ENCODE data around the gene INVS.
"Not testable (repeated sequence)": the region's sequence is repeated elsewhere in the genome, so short reads cannot be mapped to it uniquely, and the experiment has no call there.

INVS gene, protein sequence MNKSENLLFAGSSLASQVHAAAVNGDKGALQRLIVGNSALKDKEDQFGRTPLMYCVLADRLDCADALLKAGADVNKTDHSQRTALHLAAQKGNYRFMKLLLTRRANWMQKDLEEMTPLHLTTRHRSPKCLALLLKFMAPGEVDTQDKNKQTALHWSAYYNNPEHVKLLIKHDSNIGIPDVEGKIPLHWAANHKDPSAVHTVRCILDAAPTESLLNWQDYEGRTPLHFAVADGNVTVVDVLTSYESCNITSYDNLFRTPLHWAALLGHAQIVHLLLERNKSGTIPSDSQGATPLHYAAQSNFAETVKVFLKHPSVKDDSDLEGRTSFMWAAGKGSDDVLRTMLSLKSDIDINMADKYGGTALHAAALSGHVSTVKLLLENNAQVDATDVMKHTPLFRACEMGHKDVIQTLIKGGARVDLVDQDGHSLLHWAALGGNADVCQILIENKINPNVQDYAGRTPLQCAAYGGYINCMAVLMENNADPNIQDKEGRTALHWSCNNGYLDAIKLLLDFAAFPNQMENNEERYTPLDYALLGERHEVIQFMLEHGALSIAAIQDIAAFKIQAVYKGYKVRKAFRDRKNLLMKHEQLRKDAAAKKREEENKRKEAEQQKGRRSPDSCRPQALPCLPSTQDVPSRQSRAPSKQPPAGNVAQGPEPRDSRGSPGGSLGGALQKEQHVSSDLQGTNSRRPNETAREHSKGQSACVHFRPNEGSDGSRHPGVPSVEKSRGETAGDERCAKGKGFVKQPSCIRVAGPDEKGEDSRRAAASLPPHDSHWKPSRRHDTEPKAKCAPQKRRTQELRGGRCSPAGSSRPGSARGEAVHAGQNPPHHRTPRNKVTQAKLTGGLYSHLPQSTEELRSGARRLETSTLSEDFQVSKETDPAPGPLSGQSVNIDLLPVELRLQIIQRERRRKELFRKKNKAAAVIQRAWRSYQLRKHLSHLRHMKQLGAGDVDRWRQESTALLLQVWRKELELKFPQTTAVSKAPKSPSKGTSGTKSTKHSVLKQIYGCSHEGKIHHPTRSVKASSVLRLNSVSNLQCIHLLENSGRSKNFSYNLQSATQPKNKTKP

DNA sequence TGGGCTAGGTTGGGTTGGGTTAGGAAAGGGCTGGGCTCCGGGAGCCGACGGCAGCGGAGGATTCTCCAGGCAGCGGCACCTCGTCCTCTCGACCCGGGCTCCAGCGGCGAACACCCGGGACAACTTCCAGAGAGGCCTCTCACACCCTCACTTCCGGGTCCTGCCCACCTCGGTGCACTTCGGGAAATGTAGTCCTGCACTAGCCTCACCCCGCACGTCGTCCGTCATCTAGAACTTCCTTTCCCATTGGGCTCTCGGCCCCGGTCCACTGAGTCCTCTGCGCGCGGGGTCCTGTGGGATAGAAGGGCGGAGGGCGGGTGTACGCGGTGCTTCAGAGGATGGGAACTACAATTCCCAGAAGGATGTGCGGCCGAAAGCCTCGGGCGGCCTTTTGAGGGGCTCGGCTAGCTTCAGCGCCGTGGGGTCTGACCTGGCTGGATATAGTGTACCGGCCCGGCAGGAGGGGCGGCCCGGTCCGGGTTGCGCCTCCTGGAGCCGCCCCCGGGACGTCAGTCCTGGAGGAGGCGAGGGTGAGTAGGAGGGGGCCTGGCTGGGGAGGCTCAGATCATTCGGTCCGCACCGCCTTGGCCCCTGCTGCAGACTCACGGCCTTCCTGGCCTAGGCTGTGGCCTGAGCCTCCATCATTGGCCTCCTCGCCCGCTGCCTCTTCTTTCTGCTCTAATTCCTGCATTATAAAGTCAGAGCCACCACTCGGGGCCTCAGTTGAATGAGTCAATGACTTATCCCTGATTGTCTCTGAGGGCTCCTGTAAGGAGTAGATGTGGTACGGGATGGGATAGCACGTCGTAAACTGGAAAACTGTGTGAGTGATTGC is at the start of gene INVS, which contains the start of gene ERP44:
Gene INVS (plus strand): TSS at position 357 of the 835 bp plus-strand sequence. CDS start 5,279 bp downstream, outside the sequence.
Gene ERP44 (minus strand): TSS at position 114 of the 835 bp plus-strand sequence. CDS start 160 bp downstream, outside the sequence.
- TF ChIP-seq GATA1 (IDR thresholded peaks at IDR 0.05; ENCODE audit: low read depth, low read length), result no peak
- TF ChIP-seq POLR2A (IDR thresholded peaks at IDR 0.05; ENCODE audit: low read length), result peak; percentile 92

DNA sequence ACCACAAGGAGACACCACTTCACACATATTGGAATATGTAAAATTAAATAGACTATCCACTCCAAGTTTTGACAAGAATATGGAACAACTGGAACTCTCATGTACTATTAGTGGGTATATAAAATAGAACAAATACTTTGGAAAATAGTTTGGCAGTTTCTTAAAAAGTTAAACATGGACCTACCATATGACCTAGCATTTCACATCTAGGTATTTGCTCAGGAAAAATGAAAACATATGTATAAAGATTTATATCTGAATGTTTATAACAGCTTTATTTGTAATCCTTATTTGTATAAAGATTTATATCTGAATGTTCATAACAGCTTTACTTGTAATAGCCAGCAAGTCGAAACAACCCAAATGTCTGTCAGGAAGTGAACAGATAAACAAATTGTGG is 49.5 kb upstream of the INVS start:
- TF ChIP-seq GATA1 (IDR thresholded peaks at IDR 0.05; ENCODE audit: low read depth, low read length) (no peak), POLR2A (IDR thresholded peaks at IDR 0.05; ENCODE audit: low read length) (no peak)
- no peak for DNase-seq

More for the DNA sequence above, at the start of gene INVS, which contains the start of gene ERP44:
- peak; percentile 98 to 99 for DNase-seq

DNA sequence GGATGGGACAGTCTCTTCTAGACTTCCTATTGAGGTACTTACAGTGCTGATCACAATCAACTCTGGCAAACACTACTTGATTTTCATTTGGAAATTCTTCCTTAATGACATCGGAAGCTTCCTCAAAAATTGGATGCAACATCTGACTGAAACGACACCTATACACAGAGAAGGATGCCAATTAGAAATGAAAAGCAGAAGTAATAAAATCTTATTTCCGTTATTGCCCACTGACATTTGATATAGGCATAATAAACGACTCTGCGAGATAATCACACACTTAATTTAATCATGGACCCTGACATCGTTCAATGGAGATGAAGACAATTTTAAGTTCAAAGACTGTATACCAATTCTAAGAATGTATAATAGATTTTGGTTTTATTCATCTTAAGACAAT is 46.7 kb upstream of the INVS start:
- TF ChIP-seq GATA1 (IDR thresholded peaks at IDR 0.05; ENCODE audit: low read depth, low read length), result no peak
- no peak for TF ChIP-seq POLR2A (IDR thresholded peaks at IDR 0.05; ENCODE audit: low read length)
- DNase-seq, result no peak

DNA sequence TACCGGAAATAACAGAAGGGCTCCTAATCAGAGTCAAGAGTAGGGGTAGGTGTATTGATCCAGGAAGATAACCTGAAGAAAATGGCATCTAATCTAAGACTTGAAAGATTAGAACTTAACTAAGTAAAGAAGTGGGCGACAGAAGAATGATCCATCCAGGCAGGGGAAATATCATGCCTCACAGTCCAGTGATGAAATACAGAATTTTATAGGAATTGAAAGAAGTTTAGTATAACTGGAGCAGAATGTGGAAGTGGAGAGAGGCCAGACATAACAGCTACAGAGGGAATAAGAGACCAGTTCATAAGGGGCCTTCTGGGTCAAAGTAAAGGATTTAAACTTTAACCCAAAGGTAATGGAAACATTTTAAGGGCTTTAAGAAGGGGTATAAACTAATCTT is 42.5 kb upstream of the INVS start:
- TF ChIP-seq POLR2A (IDR thresholded peaks at IDR 0.05; ENCODE audit: low read length) (no peak), GATA1 (IDR thresholded peaks at IDR 0.05; ENCODE audit: low read depth, low read length) (no peak)

DNA sequence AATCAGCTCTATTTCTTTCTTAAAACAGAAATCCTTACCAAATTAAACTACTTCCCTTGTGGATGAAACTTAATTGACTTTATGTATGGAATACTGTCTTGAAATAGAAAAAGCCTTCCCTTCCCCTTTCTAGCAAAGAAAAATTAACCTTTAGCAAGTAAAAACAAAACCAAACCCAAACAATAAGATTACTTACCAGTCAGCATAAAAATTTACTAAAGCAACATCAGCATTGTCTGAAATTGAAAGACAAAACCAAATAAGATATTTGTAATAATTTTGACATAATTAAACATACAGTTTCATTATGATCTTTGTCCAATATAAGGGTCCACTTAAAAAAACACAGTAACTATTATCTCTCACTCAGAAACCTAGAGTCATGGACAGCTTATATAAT is 41.4 kb upstream of the INVS start:
- DNase-seq, result no peak
- no peak for TF ChIP-seq POLR2A (IDR thresholded peaks at IDR 0.05; ENCODE audit: low read length)
- no peak for TF ChIP-seq GATA1 (IDR thresholded peaks at IDR 0.05; ENCODE audit: low read depth, low read length)

More for the DNA sequence above, 42.5 kb upstream of the INVS start:
- no peak for DNase-seq

DNA sequence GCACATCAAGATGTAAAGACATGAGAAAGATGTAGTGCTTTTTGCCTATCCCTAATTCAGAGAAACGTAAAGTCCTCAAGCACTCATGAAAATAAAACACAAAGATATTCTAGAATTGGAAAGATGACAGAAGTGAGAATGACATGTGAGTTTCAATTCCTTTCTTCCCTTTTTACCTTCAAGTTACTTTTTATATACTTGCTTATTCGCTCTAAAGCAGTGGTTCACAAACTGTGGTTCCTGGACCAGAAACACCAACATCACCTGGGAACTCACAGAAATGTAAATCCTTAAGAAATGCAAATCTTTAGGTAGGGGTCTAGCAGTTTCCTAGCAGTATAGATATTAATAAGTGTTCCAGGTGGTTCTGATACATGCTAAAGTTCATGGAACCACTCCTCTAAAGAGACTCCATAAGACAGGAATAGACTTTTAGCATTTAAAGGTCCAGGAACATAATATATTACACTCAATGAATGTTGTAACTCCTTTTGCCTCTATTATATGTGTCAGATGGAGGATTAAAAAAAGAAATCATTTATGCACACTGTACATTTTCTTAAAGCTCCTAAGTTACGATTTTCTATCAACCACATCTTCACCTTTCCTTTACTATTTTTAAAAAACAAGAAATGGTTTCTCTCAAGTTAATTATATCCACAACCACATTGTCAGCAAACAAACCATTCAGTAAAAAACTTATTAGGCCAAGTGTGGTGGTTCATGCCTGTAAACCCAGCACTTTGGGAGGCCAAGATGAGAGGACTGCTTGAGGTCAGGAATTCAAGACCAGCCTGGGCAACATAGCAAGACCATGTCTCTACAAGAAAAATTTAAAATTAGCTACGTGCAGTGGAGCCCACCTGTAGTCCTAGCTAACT is 40.1 kb upstream of the INVS start:
- DNase-seq, result no peak
- TF ChIP-seq POLR2A (IDR thresholded peaks at IDR 0.05; ENCODE audit: low read length) (no peak), GATA1 (IDR thresholded peaks at IDR 0.05; ENCODE audit: low read depth, low read length) (no peak)

DNA sequence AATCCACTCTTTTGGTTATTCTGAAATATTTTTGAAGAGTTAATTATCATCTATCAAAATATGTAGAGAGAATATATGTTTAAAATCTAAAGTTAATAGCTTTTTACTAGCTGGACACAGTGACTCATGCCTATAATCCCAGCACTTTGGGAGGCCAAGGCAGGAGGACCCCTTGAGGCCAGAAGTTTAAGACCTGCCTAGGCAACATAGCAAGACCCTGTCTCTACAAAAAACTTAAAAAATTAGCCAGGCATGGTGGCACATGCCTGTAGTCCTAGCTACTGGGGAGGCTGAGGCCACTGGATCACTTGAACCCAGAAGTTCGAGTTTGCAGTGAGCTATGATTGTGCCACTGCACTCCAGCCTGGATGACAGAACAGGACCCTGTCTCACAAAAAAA is 36.4 kb upstream of the INVS start:
- DNase-seq, result not testable (repeated sequence)

DNA sequence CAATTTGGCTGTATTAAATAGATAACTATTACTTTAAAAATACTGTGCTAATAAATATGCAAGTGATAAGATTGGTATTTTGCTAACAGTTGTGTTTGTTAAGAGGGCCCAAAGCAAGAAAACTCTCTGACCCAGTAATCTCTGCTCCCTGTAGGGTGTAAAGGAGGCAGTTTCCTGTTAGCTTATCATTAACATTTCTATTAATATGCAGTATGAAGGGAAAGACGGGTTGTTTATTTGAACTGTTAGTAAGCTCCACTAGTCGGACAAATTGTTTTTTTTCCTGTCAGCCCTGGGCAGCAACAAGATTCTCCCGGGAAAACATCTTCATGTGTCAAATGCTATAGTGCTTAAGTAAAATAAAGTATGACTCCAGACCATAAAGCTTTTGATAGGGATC is 35.9 kb upstream of the INVS start:
- peak; percentile 11 to 22 for DNase-seq
- TF ChIP-seq GATA1 (IDR thresholded peaks at IDR 0.05; ENCODE audit: low read depth, low read length), result no peak
- TF ChIP-seq POLR2A (IDR thresholded peaks at IDR 0.05; ENCODE audit: low read length), result no peak

DNA sequence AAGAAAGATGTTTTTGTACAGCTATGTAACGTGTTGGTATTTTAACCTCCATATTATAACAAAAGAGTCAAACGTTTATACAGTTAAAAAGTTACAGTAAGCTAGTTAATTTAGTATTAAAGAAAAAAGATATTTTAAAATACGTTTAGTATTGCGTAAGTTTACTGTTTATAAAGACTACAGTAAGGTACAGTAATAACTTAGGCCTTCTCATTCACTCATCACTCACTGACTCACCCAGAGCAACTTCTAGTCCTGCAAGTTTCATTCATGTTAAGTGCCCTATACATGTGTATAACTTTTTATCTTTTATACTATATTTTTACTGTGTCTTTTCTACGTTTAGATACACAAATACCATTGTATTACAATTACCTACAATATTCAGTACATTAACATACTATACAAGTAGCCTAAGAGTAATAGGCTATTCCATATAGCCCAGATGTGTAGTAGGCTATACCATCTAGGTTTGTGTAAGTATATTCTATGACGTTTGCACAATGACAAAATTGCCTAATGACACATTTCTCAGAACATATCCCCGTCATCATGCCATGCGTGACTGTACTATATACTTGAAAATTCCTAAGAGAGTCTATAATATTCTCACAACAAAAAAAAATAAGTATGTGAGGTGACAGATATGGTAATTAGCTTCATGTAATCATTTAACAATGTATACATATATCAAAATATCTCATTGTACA is 34.0 kb upstream of the INVS start:
- TF ChIP-seq GATA1 (IDR thresholded peaks at IDR 0.05; ENCODE audit: low read depth, low read length) (no peak), POLR2A (IDR thresholded peaks at IDR 0.05; ENCODE audit: low read length) (no peak)
- DNase-seq, result peak in 1 of 2 experiments; percentile 38

DNA sequence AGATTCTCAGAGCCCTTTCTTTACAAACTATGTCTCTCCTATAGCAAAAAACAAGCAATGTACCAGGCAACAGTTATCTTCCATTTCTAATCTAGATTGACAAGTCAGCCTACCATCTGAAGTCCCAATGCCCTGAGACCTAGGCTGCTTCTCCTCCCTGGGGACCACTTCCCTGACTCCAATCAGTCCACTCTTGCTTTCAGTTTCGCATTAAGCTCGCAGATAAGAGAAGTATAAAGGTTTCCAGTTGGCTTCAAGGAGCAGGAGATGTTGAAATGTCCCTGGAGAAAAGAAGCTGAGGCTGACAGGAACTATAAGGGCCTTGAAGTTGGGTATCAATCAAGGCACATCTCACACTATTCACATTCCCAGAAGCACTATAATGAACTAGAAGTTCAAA is 32.5 kb upstream of the INVS start:
- no peak for TF ChIP-seq POLR2A (IDR thresholded peaks at IDR 0.05; ENCODE audit: low read length)
- no peak for TF ChIP-seq GATA1 (IDR thresholded peaks at IDR 0.05; ENCODE audit: low read depth, low read length)
- peak; percentile 61 to 69 for DNase-seq

DNA sequence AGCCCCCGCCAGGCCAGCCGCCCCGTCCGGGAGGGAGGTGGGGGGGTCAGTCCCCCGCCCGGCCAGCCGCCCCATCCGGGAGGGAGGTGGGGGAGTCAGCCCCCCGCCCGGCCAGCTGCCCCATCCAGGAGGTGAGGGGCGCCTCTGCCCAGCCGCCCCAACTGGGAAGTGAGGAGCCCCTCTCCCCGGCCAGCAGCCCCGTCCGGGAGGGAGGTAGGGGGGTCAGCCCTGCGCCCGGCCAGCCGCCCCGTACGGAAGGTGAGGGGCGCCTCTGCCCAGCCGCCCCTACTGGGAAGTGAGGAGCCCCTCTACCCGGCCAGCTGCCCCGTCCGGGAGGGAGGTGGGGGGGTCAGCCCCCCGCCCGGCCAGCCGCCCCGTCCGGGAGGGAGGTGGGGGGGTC is 31.1 kb upstream of the INVS start:
- not testable (repeated sequence) for DNase-seq

DNA sequence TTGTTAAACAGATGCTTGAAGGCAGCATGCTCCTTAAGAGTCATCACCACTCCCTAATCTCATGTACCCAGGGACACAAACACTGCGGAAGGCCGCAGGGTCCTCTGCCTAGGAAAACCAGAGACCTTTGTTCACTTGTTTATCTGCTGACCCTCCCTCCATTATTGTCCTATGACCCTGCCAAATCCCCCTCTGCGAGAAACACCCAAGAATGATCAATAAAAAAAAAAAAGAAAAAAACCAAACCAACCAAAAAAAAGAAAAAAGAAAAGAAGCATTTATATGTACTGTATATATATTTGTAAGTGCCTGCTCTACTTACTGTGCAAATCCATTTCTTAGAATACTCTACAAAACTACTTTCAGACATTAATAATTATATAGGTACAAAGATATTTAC is 30.0 kb upstream of the INVS start:
- not testable (repeated sequence) for DNase-seq

Data from erythroblast (primary cell).